LNCaP clone FGC (cell line): ENCODE data around the gene MRPS27.

Experiments
- DNase-seq: peaks from one replicate; pipeline ENCODE4 v3.0.0-alpha.2; 2011; ENCODE audit warnings: low read depth
- H3K4me3 ChIP-seq: 2 replicates; pipeline ENCODE4 v1.5.1; 2011; ENCODE audit warnings: mild to moderate bottlenecking, low read depth, low read length, control low read depth
- CTCF ChIP-seq: IDR thresholded peaks from 2 replicates; pipeline ENCODE4 v1.5.1; 2012; ENCODE audit warnings: mild to moderate bottlenecking; ENCODE audit not compliant: control insufficient read depth, insufficient read depth; ENCODE audit errors: extremely low read depth

The MRPS27 gene

GRCh38 chr5:72363166-72363802 is 43.2 kb upstream of the MRPS27 start:
- no peak for TF ChIP-seq CTCF
- no peak overlapping the region for H3K4me3 ChIP-seq
- no peak for DNase-seq

- no peak for DNase-seq
- H3K4me3 ChIP-seq: no peak overlapping the region
Measured at GRCh38 chr5:72359886-72360285, 39.8 kb upstream of the MRPS27 start.

GRCh38 chr5:72358925-72359324 is 38.9 kb upstream of the MRPS27 start:
- no peak for DNase-seq
- no peak overlapping the region for H3K4me3 ChIP-seq
- no peak for TF ChIP-seq CTCF

More at GRCh38 chr5:72359886-72360285, 39.8 kb upstream of the MRPS27 start:
- no peak for TF ChIP-seq CTCF

GRCh38 chr5:72356361-72356760 is 36.3 kb upstream of the MRPS27 start:
- DNase-seq: no peak

GRCh38 chr5:72355706-72356299 is 35.8 kb upstream of the MRPS27 start:
- peak; percentile 59 for TF ChIP-seq CTCF
- DNase-seq: no peak
- no peak overlapping the region for H3K4me3 ChIP-seq

More at GRCh38 chr5:72356361-72356760, 36.3 kb upstream of the MRPS27 start:
- H3K4me3 ChIP-seq: no peak overlapping the region
- TF ChIP-seq CTCF: no peak

GRCh38 chr5:72353046-72353445 is 33.0 kb upstream of the MRPS27 start:
- no peak for TF ChIP-seq CTCF
- DNase-seq: no peak
- no peak overlapping the region for H3K4me3 ChIP-seq

- DNase-seq: no peak
- no peak overlapping the region for H3K4me3 ChIP-seq
- TF ChIP-seq CTCF: no peak
Measured at GRCh38 chr5:72352616-72353015, 32.6 kb upstream of the MRPS27 start.
